Measurements from ENCODE around the gene CALR. TPM values are rescaled to one million over a fixed set of nuclear protein-coding genes. Genes with fewer than 3 reads are reported as not detected.
"Not testable (repeated sequence)": the region's sequence is repeated elsewhere in the genome, so short reads cannot be mapped to it uniquely, and the experiment has no call there.

Gene CALR
- total RNA-seq, 2 experiments from 2014 or later, result 407 to 431 TPM

- intact Hi-C loops (cut with micrococcal nuclease), result no loop called here
- peaks cover 48% of the 10 kb centered on the region for H3K4me1 Mint-ChIP-seq (ENCODE audit: low read depth)
These were observed 9.5 kb downstream of the CALR start for GRCh38 chr19:12947702-12948611.

GRCh38 chr19:12948612-12949362 is 10.4 kb downstream of the CALR start:
- Mint-ChIP-seq H3K4me1 (ENCODE audit: low read depth) (peaks cover 50% of the 10 kb centered on the region), H3K27ac (no peak overlapping the region), H3K36me3 (ENCODE audit: low read depth) (peaks cover 69% of the 10 kb centered on the region), H3K4me3 (no peak overlapping the region), H3K9me3 (no peaks in the 10 kb centered on the region), H3K27me3 (ENCODE audit: low read depth) (no peaks in the 10 kb centered on the region)
- DNase-seq, result no peak
- intact Hi-C loops (cut with micrococcal nuclease), result no loop called here
- CTCF ChIA-PET, result interaction anchor here (1.2 to 2.8 kb wide), 2 partner anchors 17 to 145 kb away, joined by 3 to 17 read pairs; no protein-coding TSS in a partner anchor

More at GRCh38 chr19:12947702-12948611, 9.5 kb downstream of the CALR start:
- H3K27ac Mint-ChIP-seq, result no peak overlapping the region
- H3K4me3 Mint-ChIP-seq, result no peak overlapping the region
- no peaks in the 10 kb centered on the region for H3K9me3 Mint-ChIP-seq
- CTCF ChIA-PET, result interaction anchor here (1.0 to 2.8 kb wide), 3 partner anchors 15 to 146 kb away, joined by 3 to 17 read pairs (median 3); no protein-coding TSS in a partner anchor
- peaks cover 71% of the 10 kb centered on the region for H3K36me3 Mint-ChIP-seq (ENCODE audit: low read depth)
- no peaks in the 10 kb centered on the region for H3K27me3 Mint-ChIP-seq (ENCODE audit: low read depth)
- no peak for DNase-seq

- peaks cover 64% of the 10 kb centered on the region for H3K36me3 Mint-ChIP-seq (ENCODE audit: low read depth)
These were observed 11.2 kb downstream of the CALR start for GRCh38 chr19:12949363-12950283.

GRCh38 chr19:12952050-12952449 is 13.6 kb downstream of the CALR start:
- Mint-ChIP-seq H3K27ac (peak overlapping the region; percentile 48), H3K36me3 (ENCODE audit: low read depth) (peaks cover 47% of the 10 kb centered on the region), H3K4me1 (ENCODE audit: low read depth) (peaks cover 55% of the 10 kb centered on the region)
- H3K4me3 Mint-ChIP-seq; H3K9me3 Mint-ChIP-seq; intact Hi-C loops (cut with micrococcal nuclease); DNase-seq; H3K27me3 Mint-ChIP-seq (ENCODE audit: low read depth): not testable (repeated sequence)
- CTCF ChIA-PET, result interaction anchor here (0.6 to 6.2 kb wide), 2 partner anchors 13 to 61 kb away, joined by 3 to 36 read pairs; no protein-coding TSS in a partner anchor

More at GRCh38 chr19:12949363-12950283, 11.2 kb downstream of the CALR start:
- Mint-ChIP-seq H3K27ac (peak overlapping the region; percentile 59), H3K27me3 (ENCODE audit: low read depth) (no peaks in the 10 kb centered on the region), H3K4me1 (ENCODE audit: low read depth) (peaks cover 52% of the 10 kb centered on the region), H3K4me3 (no peak overlapping the region), H3K9me3 (no peaks in the 10 kb centered on the region)
- intact Hi-C loops (cut with micrococcal nuclease), result no loop called here
- CTCF ChIA-PET, result interaction anchor here (1.4 kb wide), 1 partner anchor 16 kb away, joined by 8 read pairs; no protein-coding TSS in a partner anchor
- DNase-seq, result no peak

GRCh38 chr19:12952488-12953137 is 14.2 kb downstream of the CALR start:
- CTCF ChIA-PET, result interaction anchor here (0.6 to 6.2 kb wide), 2 partner anchors 13 to 61 kb away, joined by 3 to 36 read pairs; no protein-coding TSS in a partner anchor
- H3K9me3 Mint-ChIP-seq, result no peaks in the 10 kb centered on the region
- no peak overlapping the region for H3K4me3 Mint-ChIP-seq
- intact Hi-C loops (cut with micrococcal nuclease), result no loop called here
- no peaks in the 10 kb centered on the region for H3K27me3 Mint-ChIP-seq (ENCODE audit: low read depth)
- peaks cover 53% of the 10 kb centered on the region for H3K4me1 Mint-ChIP-seq (ENCODE audit: low read depth)
- H3K27ac Mint-ChIP-seq, result peak overlapping the region; percentile 76
- no peak for DNase-seq
- H3K36me3 Mint-ChIP-seq (ENCODE audit: low read depth), result peaks cover 45% of the 10 kb centered on the region

- Mint-ChIP-seq H3K36me3 (ENCODE audit: low read depth) (peaks cover 39% of the 10 kb centered on the region), H3K27me3 (ENCODE audit: low read depth) (no peaks in the 10 kb centered on the region), H3K9me3 (no peaks in the 10 kb centered on the region), H3K4me1 (ENCODE audit: low read depth) (peaks cover 48% of the 10 kb centered on the region), H3K27ac (peak overlapping the region; percentile 76), H3K4me3 (no peak overlapping the region)
- CTCF ChIA-PET, result interaction anchor here (6.2 kb wide), 1 partner anchor 12 kb away, joined by 36 read pairs; no protein-coding TSS in a partner anchor
- no peak for DNase-seq
- intact Hi-C loops (cut with micrococcal nuclease), result no loop called here
These were observed 14.9 kb downstream of the CALR start for GRCh38 chr19:12953138-12953798.

- Mint-ChIP-seq H3K36me3 (ENCODE audit: low read depth) (peaks cover 36% of the 10 kb centered on the region), H3K4me3 (no peak overlapping the region), H3K27ac (peak overlapping the region; percentile 76), H3K9me3 (no peaks in the 10 kb centered on the region), H3K4me1 (ENCODE audit: low read depth) (peaks cover 45% of the 10 kb centered on the region), H3K27me3 (ENCODE audit: low read depth) (no peaks in the 10 kb centered on the region)
- CTCF ChIA-PET, result interaction anchor here (0.5 to 6.2 kb wide), 4 partner anchors 11 to 236 kb away, joined by 3 to 36 read pairs (median 3); no protein-coding TSS in a partner anchor
- intact Hi-C loops (cut with micrococcal nuclease), result loop anchor here (1.0 kb wide), 1 partner anchor 9 kb away; the partner anchor contains the start of gene RAD23A
- no peak for DNase-seq
These were observed 15.6 kb downstream of the CALR start for GRCh38 chr19:12953799-12954611.

GRCh38 chr19:12954612-12954962 is 16.2 kb downstream of the CALR start:
- Mint-ChIP-seq H3K9me3 (no peaks in the 10 kb centered on the region), H3K27ac (peak overlapping the region; percentile 76), H3K27me3 (ENCODE audit: low read depth) (no peaks in the 10 kb centered on the region), H3K36me3 (ENCODE audit: low read depth) (peaks cover 36% of the 10 kb centered on the region), H3K4me3 (no peak overlapping the region), H3K4me1 (ENCODE audit: low read depth) (peaks cover 45% of the 10 kb centered on the region)
- peak; percentile 47 for DNase-seq
- CTCF ChIA-PET, result interaction anchor here (0.5 to 6.2 kb wide), 4 partner anchors 11 to 237 kb away, joined by 3 to 36 read pairs (median 3); no protein-coding TSS in a partner anchor
- intact Hi-C loops (cut with micrococcal nuclease), result loop anchor here (1.0 kb wide), 1 partner anchor 9 kb away; the partner anchor contains the start of gene RAD23A

- H3K4me1 Mint-ChIP-seq (ENCODE audit: low read depth), result peaks cover 46% of the 10 kb centered on the region
- intact Hi-C loops (cut with micrococcal nuclease); DNase-seq; H3K27me3 Mint-ChIP-seq (ENCODE audit: low read depth); H3K9me3 Mint-ChIP-seq: not testable (repeated sequence)
- H3K4me3 Mint-ChIP-seq, result peak overlapping the region; percentile 86
- CTCF ChIA-PET, result interaction anchor here (0.9 to 6.2 kb wide), 3 partner anchors 10 to 106 kb away, joined by 3 to 36 read pairs (median 4); no protein-coding TSS in a partner anchor
- H3K27ac Mint-ChIP-seq, result peak overlapping the region; percentile 76
- H3K36me3 Mint-ChIP-seq (ENCODE audit: low read depth), result peaks cover 29% of the 10 kb centered on the region
These were observed 17.2 kb downstream of the CALR start for GRCh38 chr19:12955575-12955974.

GRCh38 chr19:12955996-12956395 is 17.6 kb downstream of the CALR start:
- H3K9me3 Mint-ChIP-seq, result no peaks in the 10 kb centered on the region
- peak overlapping the region; percentile 76 for H3K27ac Mint-ChIP-seq
- intact Hi-C loops (cut with micrococcal nuclease), result loop anchor here (2.0 kb wide), 1 partner anchor 17 kb away; the partner anchor contains the start of gene CALR
- CTCF ChIA-PET, result interaction anchor here (0.5 to 6.2 kb wide), 3 partner anchors 9 to 105 kb away, joined by 3 to 36 read pairs (median 3); no protein-coding TSS in a partner anchor
- peaks cover 46% of the 10 kb centered on the region for H3K4me1 Mint-ChIP-seq (ENCODE audit: low read depth)
- peaks cover 27% of the 10 kb centered on the region for H3K36me3 Mint-ChIP-seq (ENCODE audit: low read depth)
- H3K27me3 Mint-ChIP-seq (ENCODE audit: low read depth), result no peaks in the 10 kb centered on the region
- DNase-seq, result no peak
- H3K4me3 Mint-ChIP-seq, result peak overlapping the region; percentile 86
